Naive thymus-derived CD8-positive, alpha-beta T cell (primary cell): ENCODE measurements around the gene SPATA31A5. TPM values are rescaled to one million over a fixed set of nuclear protein-coding genes. Genes with fewer than 3 reads are reported as not detected.
"Not testable (repeated sequence)": the region's sequence is repeated elsewhere in the genome, so short reads cannot be mapped to it uniquely, and the experiment has no call there.

ENCODE experiments used
- ATAC-seq, 2 donors: fragments of 150-1000 bp; cut with Tn5 transposase in 1 of 2; sonication (Bioruptor Pico), chemical (Tn5 transposase) in 1 of 2; 1 replicate in 1 of 2; 2 replicates in 1 of 2; pipeline ENCODE4 v1.10.0; 2021; ENCODE audit warnings: mild to moderate bottlenecking in 2 of 2, moderate library complexity in 2 of 2
- POLR2A ChIA-PET: fragments of 350-600 bp; sonication (Branson Sonifier 250); formaldehyde crosslinking; loops from one replicate; lab custom pipeline; 2021; ENCODE audit warnings: antibody characterized with exemption; lab: Charles Lee
- DNase-seq, 10 donors: peaks; one replicate each; pipeline versions ENCODE4 v3.0.0 to v3.0.0-alpha.2; 2020 to 2022
- H3K27ac Mint-ChIP-seq, 10 donors: one replicate each; pipeline ENCODE4 v1.8.0; 2020 to 2022; ENCODE audit warnings: mild to moderate bottlenecking in 10 of 10, mixed read lengths in 10 of 10, moderate library complexity in 4 of 10, inconsistent platforms in 1 of 10
- H3K27me3 Mint-ChIP-seq, 5 donors: one replicate each; pipeline ENCODE4 v1.8.0; 2021 to 2022; ENCODE audit warnings: mixed read lengths in 5 of 5
- H3K36me3 Mint-ChIP-seq, 3 donors: one replicate each; pipeline ENCODE4 v1.8.0; 2020 to 2022; ENCODE audit warnings: mixed read lengths in 3 of 3, mild to moderate bottlenecking in 2 of 3, inconsistent platforms in 1 of 3
- H3K4me1 Mint-ChIP-seq, 4 donors: one replicate each; pipeline ENCODE4 v1.8.0; 2021 to 2022; ENCODE audit warnings: mixed read lengths in 4 of 4
- H3K4me3 Mint-ChIP-seq, 10 donors: one replicate each; pipeline ENCODE4 v1.8.0; 2020 to 2022; ENCODE audit warnings: mild to moderate bottlenecking in 10 of 10, mixed read lengths in 10 of 10, moderate library complexity in 6 of 10, inconsistent platforms in 1 of 10
- H3K9me3 Mint-ChIP-seq, 9 donors: one replicate each; pipeline ENCODE4 v1.8.0; 2020 to 2022; ENCODE audit warnings: mixed read lengths in 9 of 9, mild to moderate bottlenecking in 3 of 9, inconsistent platforms in 1 of 9, moderate library complexity in 1 of 9
- polyA plus RNA-seq, 3 donors: library from polyadenylated mRNA; unstranded; fragments of 300-500 nt; fragmentation: Illumina TruSeq; gene quantifications; one replicate each; pipeline ENCODE4 v1.2.3, GENCODE V29; 2021
- total RNA-seq, 8 experiments: library from RNA in 2 of 8; stranded (reverse) in 2 of 8; gene quantifications; one replicate each; pipeline ENCODE4 v1.2.3 and lab custom pipeline; 2021 to 2026

Gene SPATA31A5
- not detected for total RNA-seq
- not detected for polyA plus RNA-seq
- total RNA-seq (lab: John Stamatoyannopoulos, UW), result 0 reads per million in 6 experiments

DNA sequence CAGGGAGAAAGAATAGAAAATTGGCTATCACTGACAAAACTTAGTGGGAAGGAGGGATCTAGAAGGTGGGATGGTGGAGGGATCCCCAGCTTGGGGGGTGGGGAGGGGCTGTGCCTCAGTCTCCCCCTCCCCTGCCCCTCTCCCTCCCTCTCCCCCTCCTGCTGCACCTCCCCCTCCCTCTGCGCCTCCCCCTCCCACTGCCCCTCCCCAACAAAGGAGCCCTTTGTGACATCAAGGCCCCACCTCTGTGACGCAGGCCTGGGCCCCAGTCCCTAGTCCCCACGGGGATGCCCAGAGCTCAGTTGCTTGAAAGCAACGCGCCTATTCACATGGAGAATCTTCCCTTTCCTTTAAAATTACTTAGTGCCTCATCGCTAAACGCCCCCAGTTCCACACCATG lies at the start of gene SPATA31A5:
TSS of gene SPATA31A5 (plus strand) at position 301 of the 400 bp plus-strand sequence. CDS start at position 330, 29 bp downstream.
- H3K36me3 Mint-ChIP-seq, H3K4me3 Mint-ChIP-seq, ATAC-seq, H3K9me3 Mint-ChIP-seq, DNase-seq, H3K27me3 Mint-ChIP-seq, H3K27ac Mint-ChIP-seq, H3K4me1 Mint-ChIP-seq, POLR2A ChIA-PET: not testable (repeated sequence)

DNA sequence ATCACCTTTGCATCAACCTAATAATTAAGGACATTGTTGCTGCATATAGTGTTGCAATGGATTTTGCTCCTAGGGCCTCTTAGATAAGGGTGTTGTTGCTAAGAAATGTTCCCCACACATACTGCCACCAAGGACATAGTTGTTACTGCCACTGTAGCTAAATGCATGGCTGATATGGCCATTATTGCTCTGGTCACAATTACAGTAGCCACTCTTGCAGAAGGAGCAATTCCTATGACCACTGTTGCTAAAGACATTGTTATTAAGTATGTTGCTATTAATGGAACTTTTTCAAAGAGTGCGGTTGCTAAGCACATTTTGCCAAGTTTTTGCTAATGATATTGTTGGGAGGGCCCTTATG lies 48.8 kb downstream of the SPATA31A5 start:
- ATAC-seq, H3K36me3 Mint-ChIP-seq, H3K4me1 Mint-ChIP-seq, H3K4me3 Mint-ChIP-seq, H3K27me3 Mint-ChIP-seq, POLR2A ChIA-PET, H3K9me3 Mint-ChIP-seq, DNase-seq, H3K27ac Mint-ChIP-seq: not testable (repeated sequence)

DNA sequence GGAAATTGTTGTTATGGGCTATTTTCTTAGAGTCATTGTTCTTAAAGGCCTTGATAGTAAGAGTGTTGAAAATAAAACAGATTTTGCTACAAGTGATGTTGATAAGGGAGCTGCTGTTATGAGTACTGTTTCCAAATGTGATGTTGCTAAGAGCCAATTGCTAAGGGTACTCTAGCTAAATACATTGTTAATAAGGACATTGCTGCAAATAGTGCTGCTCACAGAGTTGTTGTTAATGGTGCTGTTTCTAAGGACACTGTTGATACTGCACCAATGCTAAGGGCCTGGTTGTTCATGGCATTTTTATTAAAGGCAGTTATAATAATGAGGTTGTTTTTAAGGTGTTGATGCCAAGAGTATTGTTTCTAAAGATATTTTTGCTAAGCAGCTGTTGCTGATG lies 52.2 kb downstream of the SPATA31A5 start:
- DNase-seq, H3K4me1 Mint-ChIP-seq, POLR2A ChIA-PET, H3K27me3 Mint-ChIP-seq, H3K4me3 Mint-ChIP-seq, H3K27ac Mint-ChIP-seq, ATAC-seq, H3K9me3 Mint-ChIP-seq, H3K36me3 Mint-ChIP-seq: not testable (repeated sequence)
